Measurements from ENCODE around the gene MYL12A. TPM values are rescaled to one million over a fixed set of nuclear protein-coding genes. Genes with fewer than 3 reads are reported as not detected.

The MYL12A gene
- total RNA-seq, 1 donor from 2014 or later = 430 TPM

DNA sequence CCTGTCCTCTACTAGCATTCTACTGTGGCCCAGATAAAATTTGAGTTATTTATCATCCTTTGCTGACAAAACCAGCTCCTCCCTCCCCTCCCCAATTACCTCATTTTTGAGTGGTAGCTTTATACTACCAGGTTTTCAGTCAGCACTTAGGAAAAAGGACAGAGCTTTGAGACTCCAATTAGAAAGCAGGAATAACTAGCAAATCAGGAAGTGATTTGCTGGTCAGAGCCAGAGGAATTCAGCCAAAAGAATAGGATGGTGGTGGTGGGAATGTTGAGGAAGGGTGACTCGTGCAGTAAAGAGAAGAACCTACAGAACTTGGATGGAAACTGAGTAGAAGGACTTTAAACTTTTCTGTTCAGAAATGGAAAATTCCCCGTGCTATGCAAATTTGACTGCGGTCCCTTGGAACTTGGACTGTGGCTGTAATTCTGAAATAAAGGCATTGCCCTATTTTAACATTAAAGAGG, 18.0 kb downstream of the MYL12A start:
- no peak for DNase-seq (ENCODE audit: low spot score)
- H3K4me3 Mint-ChIP-seq (ENCODE audit: unreplicated experiment) = no peak overlapping the region
- H3K36me3 Mint-ChIP-seq (ENCODE audit: low read depth, unreplicated experiment) = peaks cover 3% of the 10 kb centered on the region
- TF ChIP-seq, protein P1, sequence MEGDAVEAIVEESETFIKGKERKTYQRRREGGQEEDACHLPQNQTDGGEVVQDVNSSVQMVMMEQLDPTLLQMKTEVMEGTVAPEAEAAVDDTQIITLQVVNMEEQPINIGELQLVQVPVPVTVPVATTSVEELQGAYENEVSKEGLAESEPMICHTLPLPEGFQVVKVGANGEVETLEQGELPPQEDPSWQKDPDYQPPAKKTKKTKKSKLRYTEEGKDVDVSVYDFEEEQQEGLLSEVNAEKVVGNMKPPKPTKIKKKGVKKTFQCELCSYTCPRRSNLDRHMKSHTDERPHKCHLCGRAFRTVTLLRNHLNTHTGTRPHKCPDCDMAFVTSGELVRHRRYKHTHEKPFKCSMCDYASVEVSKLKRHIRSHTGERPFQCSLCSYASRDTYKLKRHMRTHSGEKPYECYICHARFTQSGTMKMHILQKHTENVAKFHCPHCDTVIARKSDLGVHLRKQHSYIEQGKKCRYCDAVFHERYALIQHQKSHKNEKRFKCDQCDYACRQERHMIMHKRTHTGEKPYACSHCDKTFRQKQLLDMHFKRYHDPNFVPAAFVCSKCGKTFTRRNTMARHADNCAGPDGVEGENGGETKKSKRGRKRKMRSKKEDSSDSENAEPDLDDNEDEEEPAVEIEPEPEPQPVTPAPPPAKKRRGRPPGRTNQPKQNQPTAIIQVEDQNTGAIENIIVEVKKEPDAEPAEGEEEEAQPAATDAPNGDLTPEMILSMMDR (IDR thresholded peaks at IDR 0.05; ENCODE audit: unreplicated experiment) = no peak
- peaks cover 21% of the 10 kb centered on the region for H3K27me3 Mint-ChIP-seq (ENCODE audit: unreplicated experiment)
- H3K9me3 Mint-ChIP-seq (ENCODE audit: unreplicated experiment) = no peaks in the 10 kb centered on the region
- H3K27ac Mint-ChIP-seq (ENCODE audit: unreplicated experiment) = peak overlapping the region; percentile 33
- H3K4me1 Mint-ChIP-seq (ENCODE audit: unreplicated experiment) = peaks cover 68% of the 10 kb centered on the region

DNA sequence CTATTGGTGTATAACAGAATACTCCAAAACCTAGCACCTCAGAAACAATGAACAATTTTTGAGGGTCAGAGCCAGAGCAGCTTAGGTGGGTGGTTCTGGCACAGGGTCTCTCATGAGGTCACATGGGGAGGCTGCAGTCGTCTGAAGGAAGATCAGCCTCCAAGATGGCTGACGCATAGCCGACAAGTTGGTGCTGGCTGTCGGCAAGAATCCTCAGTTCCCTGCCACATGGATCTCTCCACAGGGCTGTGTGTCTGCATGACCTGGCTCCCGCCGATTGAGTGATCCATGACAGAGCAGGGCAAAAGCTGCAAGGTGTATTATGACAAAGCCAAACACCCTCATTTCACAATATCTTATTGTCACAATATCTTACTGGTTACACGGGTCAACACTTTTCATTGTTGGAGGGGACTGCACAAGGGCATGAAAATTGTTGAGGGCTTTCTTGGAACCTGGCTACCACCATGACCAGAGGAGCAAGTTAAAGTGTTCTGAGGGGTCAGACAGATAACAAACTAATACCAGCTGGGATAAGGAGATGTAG, 18.5 kb downstream of the MYL12A start:
- H3K9me3 Mint-ChIP-seq (ENCODE audit: unreplicated experiment) = no peaks in the 10 kb centered on the region
- peaks cover 63% of the 10 kb centered on the region for H3K4me1 Mint-ChIP-seq (ENCODE audit: unreplicated experiment)
- no peak overlapping the region for H3K27ac Mint-ChIP-seq (ENCODE audit: unreplicated experiment)
- DNase-seq (ENCODE audit: low spot score) = no peak
- H3K36me3 Mint-ChIP-seq (ENCODE audit: low read depth, unreplicated experiment) = peaks cover 3% of the 10 kb centered on the region
- H3K4me3 Mint-ChIP-seq (ENCODE audit: unreplicated experiment) = no peak overlapping the region
- peaks cover 18% of the 10 kb centered on the region for H3K27me3 Mint-ChIP-seq (ENCODE audit: unreplicated experiment)
- TF ChIP-seq, protein P1 (IDR thresholded peaks at IDR 0.05; ENCODE audit: unreplicated experiment) = no peak

DNA sequence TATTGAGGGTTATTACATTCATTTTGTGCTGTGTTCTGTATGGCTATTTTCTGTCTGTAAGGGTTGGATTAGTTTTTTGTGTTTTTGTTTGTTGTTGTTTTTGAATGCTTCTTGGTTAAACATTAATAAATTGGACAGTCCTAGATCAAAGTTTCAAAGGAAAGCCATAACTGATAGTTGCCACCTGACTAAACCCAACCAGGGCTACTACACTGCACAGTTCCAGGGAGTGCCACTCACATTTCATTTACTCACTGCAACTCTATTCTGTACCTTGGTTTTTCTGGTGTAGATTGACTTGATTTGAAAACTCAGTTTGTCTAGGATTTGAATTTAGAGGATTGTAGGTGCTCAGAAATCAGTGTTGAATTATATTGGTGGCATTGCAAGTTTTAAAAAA, 20.7 kb downstream of the MYL12A start:
- peaks cover 5% of the 10 kb centered on the region for H3K27me3 Mint-ChIP-seq (ENCODE audit: unreplicated experiment)
- H3K36me3 Mint-ChIP-seq (ENCODE audit: low read depth, unreplicated experiment) = peaks cover 4% of the 10 kb centered on the region
- peaks cover 54% of the 10 kb centered on the region for H3K4me1 Mint-ChIP-seq (ENCODE audit: unreplicated experiment)
- no peak for DNase-seq (ENCODE audit: low spot score)
- no peaks in the 10 kb centered on the region for H3K9me3 Mint-ChIP-seq (ENCODE audit: unreplicated experiment)
- H3K27ac Mint-ChIP-seq (ENCODE audit: unreplicated experiment) = peak overlapping the region; percentile 34
- TF ChIP-seq, protein P1 (IDR thresholded peaks at IDR 0.05; ENCODE audit: unreplicated experiment) = no peak
- no peak overlapping the region for H3K4me3 Mint-ChIP-seq (ENCODE audit: unreplicated experiment)

DNA sequence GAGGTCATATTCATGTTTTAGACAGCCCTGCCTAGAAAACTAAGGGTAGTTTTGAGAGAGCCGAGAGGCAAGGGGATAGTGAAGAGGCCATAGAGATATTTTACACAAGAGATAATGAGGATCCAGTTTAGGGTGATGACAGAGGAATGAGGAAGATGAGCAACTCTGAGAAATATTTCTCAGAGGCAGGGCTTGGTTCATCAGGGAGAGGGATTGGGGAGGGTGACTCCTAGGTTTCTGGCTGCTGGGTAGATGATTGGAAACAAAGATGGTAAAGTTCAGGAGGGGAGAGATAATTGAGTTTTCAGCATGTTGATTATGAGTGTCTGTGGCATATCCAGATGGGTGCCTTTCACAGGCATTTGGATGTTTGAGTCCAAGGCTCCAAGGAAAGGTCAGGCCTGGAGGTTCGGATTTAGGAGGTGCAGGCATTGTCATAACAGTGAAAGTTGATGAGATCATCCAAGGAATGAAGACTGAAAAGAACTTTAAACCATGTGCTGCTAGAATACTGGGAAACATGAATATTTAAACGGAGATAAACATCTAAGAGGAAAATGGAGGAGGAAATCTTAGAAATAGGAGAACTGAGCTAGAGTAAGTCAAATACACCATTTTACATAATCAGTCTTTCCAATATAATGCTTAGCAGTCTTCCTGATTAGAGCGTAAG, 21.8 kb downstream of the MYL12A start:
- DNase-seq (ENCODE audit: low spot score) = no peak
- Mint-ChIP-seq H3K36me3 (ENCODE audit: low read depth, unreplicated experiment) (peaks cover 4% of the 10 kb centered on the region), H3K27me3 (ENCODE audit: unreplicated experiment) (no peaks in the 10 kb centered on the region), H3K4me1 (ENCODE audit: unreplicated experiment) (peaks cover 46% of the 10 kb centered on the region), H3K27ac (ENCODE audit: unreplicated experiment) (no peak overlapping the region), H3K9me3 (ENCODE audit: unreplicated experiment) (no peaks in the 10 kb centered on the region), H3K4me3 (ENCODE audit: unreplicated experiment) (no peak overlapping the region)
- TF ChIP-seq, protein P1 (IDR thresholded peaks at IDR 0.05; ENCODE audit: unreplicated experiment) = no peak

DNA sequence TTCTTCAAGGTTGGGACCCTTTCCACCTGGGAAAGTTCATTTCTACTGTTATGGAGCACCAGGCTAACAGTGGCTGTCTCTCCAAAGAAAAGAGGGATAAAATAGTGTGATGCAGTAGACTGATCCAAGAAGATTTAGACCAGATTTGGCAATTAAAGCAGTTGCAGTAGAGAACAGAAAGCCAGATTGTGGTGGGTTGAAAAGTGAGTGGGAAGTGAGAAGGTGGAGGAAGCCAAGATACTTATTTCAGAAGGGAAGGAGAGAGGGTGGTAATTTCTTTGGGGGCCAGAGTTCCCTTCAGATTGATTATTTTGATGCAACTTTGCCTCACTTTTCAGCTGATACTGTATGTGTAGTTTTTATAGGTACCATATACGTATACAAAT, 22.3 kb downstream of the MYL12A start:
- H3K36me3 Mint-ChIP-seq (ENCODE audit: low read depth, unreplicated experiment) = peaks cover 4% of the 10 kb centered on the region
- H3K9me3 Mint-ChIP-seq (ENCODE audit: unreplicated experiment) = no peaks in the 10 kb centered on the region
- no peak overlapping the region for H3K27ac Mint-ChIP-seq (ENCODE audit: unreplicated experiment)
- DNase-seq (ENCODE audit: low spot score) = no peak
- H3K4me1 Mint-ChIP-seq (ENCODE audit: unreplicated experiment) = peaks cover 42% of the 10 kb centered on the region
- no peak overlapping the region for H3K4me3 Mint-ChIP-seq (ENCODE audit: unreplicated experiment)
- no peaks in the 10 kb centered on the region for H3K27me3 Mint-ChIP-seq (ENCODE audit: unreplicated experiment)
- TF ChIP-seq, protein P1 (IDR thresholded peaks at IDR 0.05; ENCODE audit: unreplicated experiment) = no peak
